GM19025 (cell line): ENCODE data around the gene COX5B.
A peak's percentile ranks its signal among the peaks of the same experiment; 100 is the strongest.
"Not testable (repeated sequence)": the region's sequence is repeated elsewhere in the genome, so short reads cannot be mapped to it uniquely, and the experiment has no call there.

Experiments used
- ATAC-seq: cut with Tn5 transposase; IDR thresholded peaks from one replicate; pipeline ENCODE4 v1.9.1; 2021; ENCODE audit warnings: mild to moderate bottlenecking, low read depth, moderate library complexity; ENCODE audit not compliant: unreplicated experiment

The COX5B gene

GRCh38 chr2:97645695-97646629 lies at the start of gene COX5B:
COX5B (plus strand) TSS chr2:97646062; CDS start chr2:97646087, 25 bp downstream.
- peak; percentile 91 for ATAC-seq

GRCh38 chr2:97596180-97596579 lies 49.7 kb upstream of the COX5B start:
- not testable (repeated sequence) for ATAC-seq

- not testable (repeated sequence) for ATAC-seq
Observed at GRCh38 chr2:97601537-97601936, 44.3 kb upstream of the COX5B start.

- not testable (repeated sequence) for ATAC-seq
Observed at GRCh38 chr2:97605109-97605508, 40.8 kb upstream of the COX5B start.

- not testable (repeated sequence) for ATAC-seq
Observed at GRCh38 chr2:97605524-97606339, 40.1 kb upstream of the COX5B start.

GRCh38 chr2:97608745-97609144 lies 37.1 kb upstream of the COX5B start:
- ATAC-seq, result not testable (repeated sequence)

- ATAC-seq, result not testable (repeated sequence)
Observed at GRCh38 chr2:97611895-97612294, 34.0 kb upstream of the COX5B start.

GRCh38 chr2:97615746-97616145 lies 30.1 kb upstream of the COX5B start:
- not testable (repeated sequence) for ATAC-seq

GRCh38 chr2:97617911-97618310 lies 28.0 kb upstream of the COX5B start:
- no peak for ATAC-seq

- ATAC-seq, result not testable (repeated sequence)
Observed at GRCh38 chr2:97618939-97619827, 26.7 kb upstream of the COX5B start.

GRCh38 chr2:97620492-97620891 lies 25.4 kb upstream of the COX5B start:
- not testable (repeated sequence) for ATAC-seq

- not testable (repeated sequence) for ATAC-seq
Observed at GRCh38 chr2:97622976-97623375, 22.9 kb upstream of the COX5B start.

GRCh38 chr2:97625354-97626048 lies 20.4 kb upstream of the COX5B start:
- ATAC-seq, result not testable (repeated sequence)

GRCh38 chr2:97626049-97626430 lies 19.8 kb upstream of the COX5B start:
- not testable (repeated sequence) for ATAC-seq

GRCh38 chr2:97644023-97644717 lies 1.7 kb upstream of the COX5B start:
- ATAC-seq, result no peak

- ATAC-seq, result peak; percentile 16
Observed at GRCh38 chr2:97645112-97645694, 659 bp upstream of the COX5B start.

GRCh38 chr2:97646977-97647376 lies 1.1 kb downstream of the COX5B start:
- no peak for ATAC-seq

GRCh38 chr2:97651114-97651513 lies 5.3 kb downstream of the COX5B start:
- ATAC-seq, result no peak

GRCh38 chr2:97653473-97653872 lies 7.6 kb downstream of the COX5B start:
- no peak for ATAC-seq
